Measurements from ENCODE around the gene COG5.

DNA sequence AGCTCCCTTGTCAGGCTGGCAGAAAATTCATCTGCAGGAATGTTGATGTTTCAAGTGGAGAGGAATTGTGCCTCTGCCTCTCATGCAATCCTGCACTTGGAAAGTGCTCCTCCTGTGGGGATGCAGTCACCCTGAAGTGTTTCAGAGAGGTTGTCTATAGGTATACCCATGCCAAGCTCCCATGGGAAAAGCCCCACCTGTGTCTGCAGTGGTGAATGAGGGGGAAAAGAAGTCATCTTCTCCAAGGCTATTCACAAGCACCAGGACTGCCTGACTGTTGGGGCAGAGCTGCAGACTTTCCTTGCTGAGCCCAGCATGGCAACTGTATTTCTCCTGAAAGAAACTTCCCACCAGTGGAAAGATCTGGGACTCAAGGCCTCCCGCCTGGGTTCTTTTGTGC, 58.4 kb downstream of the COG5 start:
- TF ChIP-seq, protein P1, sequence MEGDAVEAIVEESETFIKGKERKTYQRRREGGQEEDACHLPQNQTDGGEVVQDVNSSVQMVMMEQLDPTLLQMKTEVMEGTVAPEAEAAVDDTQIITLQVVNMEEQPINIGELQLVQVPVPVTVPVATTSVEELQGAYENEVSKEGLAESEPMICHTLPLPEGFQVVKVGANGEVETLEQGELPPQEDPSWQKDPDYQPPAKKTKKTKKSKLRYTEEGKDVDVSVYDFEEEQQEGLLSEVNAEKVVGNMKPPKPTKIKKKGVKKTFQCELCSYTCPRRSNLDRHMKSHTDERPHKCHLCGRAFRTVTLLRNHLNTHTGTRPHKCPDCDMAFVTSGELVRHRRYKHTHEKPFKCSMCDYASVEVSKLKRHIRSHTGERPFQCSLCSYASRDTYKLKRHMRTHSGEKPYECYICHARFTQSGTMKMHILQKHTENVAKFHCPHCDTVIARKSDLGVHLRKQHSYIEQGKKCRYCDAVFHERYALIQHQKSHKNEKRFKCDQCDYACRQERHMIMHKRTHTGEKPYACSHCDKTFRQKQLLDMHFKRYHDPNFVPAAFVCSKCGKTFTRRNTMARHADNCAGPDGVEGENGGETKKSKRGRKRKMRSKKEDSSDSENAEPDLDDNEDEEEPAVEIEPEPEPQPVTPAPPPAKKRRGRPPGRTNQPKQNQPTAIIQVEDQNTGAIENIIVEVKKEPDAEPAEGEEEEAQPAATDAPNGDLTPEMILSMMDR (IDR thresholded peaks at IDR 0.05) = no peak
- no peak for TF ChIP-seq POLR2AphosphoS5 (IDR thresholded peaks at IDR 0.05; ENCODE audit: insufficient read depth in 1 of 2, low read depth in 1 of 2)
